GM23248 (cell line): Measurements from ENCODE around the gene GPR61.

Experiments
- EZH2 ChIP-seq: fragments of 200-600 bp; sonication (generic); IDR thresholded peaks from 2 replicates; pipeline ENCODE4 v1.6.1; 2018; ENCODE audit warnings: antibody characterized with exemption, mild to moderate bottlenecking; ENCODE audit not compliant: insufficient read depth, poor library complexity, severe bottlenecking
- EZH2phosphoT487 ChIP-seq: fragments of 200-600 bp; sonication (generic); IDR thresholded peaks from 2 replicates; pipeline ENCODE4 v1.6.1; 2018; ENCODE audit warnings: antibody characterized with exemption, moderate library complexity, mild to moderate bottlenecking, low read depth; ENCODE audit not compliant: insufficient read depth

GRCh38 chr1:109582021-109582420 is 42.3 kb downstream of the GPR61 start:
- TF ChIP-seq EZH2 (no peak), EZH2phosphoT487 (no peak)
